Keratinocyte (primary cell): ENCODE measurements around the gene DIAPH3. TPM values are rescaled to one million over a fixed set of nuclear protein-coding genes. Genes with fewer than 3 reads are reported as not detected.

Experiments used
- DNase-seq: peaks from one replicate; pipeline ENCODE4 v3.0.0-alpha.2; 2011; ENCODE audit warnings: low read depth, missing footprints, low spot score
- FAIRE-seq: peaks from 2 replicates; lab custom pipeline; 2011; peaks lifted over from hg19 to GRCh38; lab: Jason Lieb, UNC
- H2AFZ ChIP-seq: 2 replicates; pipeline ENCODE4 v1.6.0; 2012; ENCODE audit warnings: low read length, control low read depth, inconsistent platforms; ENCODE audit not compliant: control insufficient read depth
- H3K27ac ChIP-seq: 2 replicates; pipeline ENCODE4 v1.5.1; 2011; ENCODE audit warnings: low read length; ENCODE audit not compliant: control insufficient read depth, insufficient read depth
- H3K27me3 ChIP-seq: 3 replicates; pipeline ENCODE4 v1.6.0; 2011; ENCODE audit warnings: low read length; ENCODE audit not compliant: control insufficient read depth, insufficient read depth; ENCODE audit errors: extremely low read depth
- H3K36me3 ChIP-seq, 2 experiments: 2 replicates in 1 of 2; 3 replicates in 1 of 2; pipeline ENCODE4 v1.5.1; 2011; ENCODE audit warnings: low read length in 2 of 2, mild to moderate bottlenecking in 1 of 2; ENCODE audit not compliant: control insufficient read depth in 2 of 2, insufficient read depth in 2 of 2; ENCODE audit errors: extremely low read depth in 1 of 2
- H3K4me1 ChIP-seq: 3 replicates; pipeline ENCODE4 v1.5.1; 2011; ENCODE audit warnings: low read length; ENCODE audit not compliant: control insufficient read depth, insufficient read depth; ENCODE audit errors: extremely low read depth
- H3K4me2 ChIP-seq: 3 replicates; pipeline ENCODE4 v1.6.0; 2011; ENCODE audit warnings: low read depth, low read length; ENCODE audit not compliant: control insufficient read depth, insufficient read depth; ENCODE audit errors: extremely low read depth
- H3K4me3 ChIP-seq, 3 experiments: fragments of 200-600 bp in 1 of 3; sonication (generic) in 1 of 3; 2 replicates in 2 of 3; 3 replicates in 1 of 3; pipeline ENCODE4 v1.5.1; 2011 to 2016; ENCODE audit warnings: low read length in 3 of 3, mild to moderate bottlenecking in 3 of 3, control low read depth in 2 of 3, inconsistent platforms in 1 of 3, low read depth in 1 of 3, mixed read lengths in 1 of 3, mixed run types in 1 of 3, moderate library complexity in 1 of 3; ENCODE audit not compliant: control insufficient read depth in 2 of 3, insufficient read depth in 2 of 3; ENCODE audit errors: extremely low read depth in 1 of 3
- H3K79me2 ChIP-seq: 2 replicates; pipeline ENCODE4 v1.6.0; 2012; ENCODE audit warnings: low read length; ENCODE audit not compliant: control insufficient read depth, insufficient read depth
- H3K9ac ChIP-seq: 3 replicates; pipeline ENCODE4 v1.6.0; 2011; ENCODE audit warnings: low read length; ENCODE audit not compliant: control insufficient read depth, insufficient read depth; ENCODE audit errors: extremely low read depth
- H3K9me1 ChIP-seq: 3 replicates; pipeline ENCODE4 v1.6.0; 2011; ENCODE audit warnings: low read length; ENCODE audit not compliant: control insufficient read depth, insufficient read depth; ENCODE audit errors: extremely low read depth
- H3K9me3 ChIP-seq: 2 replicates; pipeline ENCODE4 v1.5.1; 2012; ENCODE audit warnings: low read depth, low read length; ENCODE audit not compliant: control insufficient read depth
- H4K20me1 ChIP-seq: 3 replicates; pipeline ENCODE4 v1.6.0; 2011; ENCODE audit warnings: low read length; ENCODE audit not compliant: control insufficient read depth, insufficient read depth; ENCODE audit errors: extremely low read depth
- EZH2 ChIP-seq: IDR thresholded peaks from one replicate; pipeline ENCODE4 v1.6.1; 2012; ENCODE audit warnings: inconsistent platforms, mild to moderate bottlenecking, low read length, moderate library complexity
- dilution Hi-C: fragments of 300-500 bp; cut with MboI; formaldehyde crosslinking; loops from one replicate; pipeline ENCODE4 v1.7.0; 2020; ENCODE audit warnings: low sequenced_read_pairs; ENCODE audit not compliant: extremely low pct_ligation_motif_present
- polyA plus RNA-seq, 5 experiments: library from polyadenylated mRNA; depleted of rRNA in 3 of 5; stranded (reverse) in 3 of 5; stranded (forward) in 1 of 5; unstranded in 1 of 5; fragments of >200 nt; gene quantifications; 1 replicate in 1 of 5; 2 replicates in 3 of 5; 3 replicates in 1 of 5; pipeline versions ENCODE4 v1.2.1 to v1.2.3, GENCODE V29; 2011 to 2012; ENCODE audit warnings: missing spikeins in 2 of 5, low read depth in 1 of 5, low replicate concordance in 1 of 5
- TF ChIP-seq, protein P1 (sequence below), 3 experiments: IDR thresholded peaks in 1 of 3; conservative IDR thresholded peaks in 1 of 3; optimal IDR thresholded peaks in 1 of 3; 2 replicates in 2 of 3; 3 replicates in 1 of 3; pipeline versions ENCODE3 to v1.5.1; 2011; ENCODE audit warnings: low read length in 3 of 3, mild to moderate bottlenecking in 3 of 3, moderate library complexity in 2 of 3, control low read depth in 1 of 3, inconsistent platforms in 1 of 3; ENCODE audit not compliant: insufficient read depth in 2 of 3; ENCODE audit errors: extremely low read depth in 1 of 3

The DIAPH3 gene
- polyA plus RNA-seq, 1 donor (not counting 4 experiments of a cell fraction or from before 2014, with no cell fraction given): 9.0 TPM

DNA sequence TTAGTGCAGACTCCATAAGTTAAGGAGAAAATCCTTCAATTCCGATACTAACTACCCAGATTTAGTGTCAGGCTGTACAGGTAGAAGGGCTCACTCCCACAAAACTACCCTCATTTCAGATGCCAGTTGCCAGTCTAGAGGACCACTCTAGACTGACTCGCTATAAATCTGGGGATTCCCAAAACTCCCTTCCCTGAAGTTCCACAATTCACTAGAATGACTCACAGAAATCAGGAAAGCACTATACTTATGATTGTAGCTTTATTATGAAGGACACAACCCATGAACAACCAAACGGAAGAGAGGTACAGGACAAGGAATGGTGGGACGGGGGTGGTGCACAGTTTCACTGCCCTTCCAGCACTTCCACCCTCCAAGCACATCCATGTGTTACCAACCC lies 321.2 kb downstream of the DIAPH3 start:
- no peaks in the 10 kb centered on the region for H3K4me1 ChIP-seq
- H3K79me2 ChIP-seq: no peaks in the 10 kb centered on the region
- no peak overlapping the region for H3K4me3 ChIP-seq
- H3K36me3 ChIP-seq: no peaks in the 10 kb centered on the region
- H3K9me3 ChIP-seq: no peaks in the 10 kb centered on the region
- DNase-seq (no peak), FAIRE-seq (no peak)
- no peak overlapping the region for H3K9ac ChIP-seq
- no peak overlapping the region for H3K27ac ChIP-seq
- H3K27me3 ChIP-seq: no peaks in the 10 kb centered on the region
- no peaks in the 10 kb centered on the region for H3K9me1 ChIP-seq
- no peaks in the 10 kb centered on the region for H4K20me1 ChIP-seq
- H3K4me2 ChIP-seq: no peak overlapping the region
- H2AFZ ChIP-seq: no peak overlapping the region
- dilution Hi-C loops: no loop called here
- TF ChIP-seq, protein P1, sequence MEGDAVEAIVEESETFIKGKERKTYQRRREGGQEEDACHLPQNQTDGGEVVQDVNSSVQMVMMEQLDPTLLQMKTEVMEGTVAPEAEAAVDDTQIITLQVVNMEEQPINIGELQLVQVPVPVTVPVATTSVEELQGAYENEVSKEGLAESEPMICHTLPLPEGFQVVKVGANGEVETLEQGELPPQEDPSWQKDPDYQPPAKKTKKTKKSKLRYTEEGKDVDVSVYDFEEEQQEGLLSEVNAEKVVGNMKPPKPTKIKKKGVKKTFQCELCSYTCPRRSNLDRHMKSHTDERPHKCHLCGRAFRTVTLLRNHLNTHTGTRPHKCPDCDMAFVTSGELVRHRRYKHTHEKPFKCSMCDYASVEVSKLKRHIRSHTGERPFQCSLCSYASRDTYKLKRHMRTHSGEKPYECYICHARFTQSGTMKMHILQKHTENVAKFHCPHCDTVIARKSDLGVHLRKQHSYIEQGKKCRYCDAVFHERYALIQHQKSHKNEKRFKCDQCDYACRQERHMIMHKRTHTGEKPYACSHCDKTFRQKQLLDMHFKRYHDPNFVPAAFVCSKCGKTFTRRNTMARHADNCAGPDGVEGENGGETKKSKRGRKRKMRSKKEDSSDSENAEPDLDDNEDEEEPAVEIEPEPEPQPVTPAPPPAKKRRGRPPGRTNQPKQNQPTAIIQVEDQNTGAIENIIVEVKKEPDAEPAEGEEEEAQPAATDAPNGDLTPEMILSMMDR (optimal IDR thresholded peaks at IDR 0.05 in 1 of 3, IDR thresholded peaks at IDR 0.05 in 1 of 3, conservative IDR thresholded peaks at IDR 0.05 in 1 of 3; ENCODE audit: extremely low read depth in 1 of 3, insufficient read depth in 2 of 3, low read length in 3 of 3): no peak
- no peak for TF ChIP-seq EZH2

DNA sequence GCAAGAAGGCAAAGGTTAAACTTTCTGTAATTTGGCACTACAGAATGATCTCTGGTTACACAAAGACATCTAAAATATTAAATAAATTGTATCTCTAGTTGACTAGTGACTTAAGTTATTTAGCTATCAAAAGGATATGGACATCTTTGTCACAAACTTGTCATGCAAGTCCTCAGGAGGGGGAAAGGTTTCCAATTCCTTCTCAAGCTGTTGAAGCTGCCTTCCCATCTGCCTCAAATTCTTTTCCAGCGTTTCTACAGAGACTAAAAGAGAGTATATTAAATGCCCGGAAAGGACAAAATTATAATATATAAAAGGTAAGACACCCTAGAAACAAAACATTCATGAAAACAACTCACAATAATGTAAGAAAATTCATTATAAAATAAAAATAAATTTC lies 324.5 kb downstream of the DIAPH3 start:
- DNase-seq: no peak
- Histone ChIP-seq H3K4me1 (no peaks in the 10 kb centered on the region), H3K27ac (no peak overlapping the region), H3K9ac (no peak overlapping the region), H3K36me3 (no peaks in the 10 kb centered on the region), H4K20me1 (no peaks in the 10 kb centered on the region), H3K79me2 (no peaks in the 10 kb centered on the region), H3K9me3 (no peaks in the 10 kb centered on the region), H3K4me2 (no peak overlapping the region), H3K4me3 (no peak overlapping the region), H3K9me1 (no peaks in the 10 kb centered on the region), H2AFZ (no peak overlapping the region), H3K27me3 (no peaks in the 10 kb centered on the region)
- TF ChIP-seq EZH2: no peak
- TF ChIP-seq, protein P1 (optimal IDR thresholded peaks at IDR 0.05 in 1 of 3, IDR thresholded peaks at IDR 0.05 in 1 of 3, conservative IDR thresholded peaks at IDR 0.05 in 1 of 3; ENCODE audit: extremely low read depth in 1 of 3, insufficient read depth in 2 of 3, low read length in 3 of 3): no peak
- dilution Hi-C loops: no loop called here
- no peak for FAIRE-seq
